HG03175 (cell line): ENCODE results near the gene TAS1R3.

Experiments
- ATAC-seq: cut with Tn5 transposase; IDR thresholded peaks from one replicate; pipeline ENCODE4 v1.9.1; 2021; ENCODE audit warnings: mild to moderate bottlenecking, moderate library complexity; ENCODE audit not compliant: unreplicated experiment

Gene TAS1R3

DNA sequence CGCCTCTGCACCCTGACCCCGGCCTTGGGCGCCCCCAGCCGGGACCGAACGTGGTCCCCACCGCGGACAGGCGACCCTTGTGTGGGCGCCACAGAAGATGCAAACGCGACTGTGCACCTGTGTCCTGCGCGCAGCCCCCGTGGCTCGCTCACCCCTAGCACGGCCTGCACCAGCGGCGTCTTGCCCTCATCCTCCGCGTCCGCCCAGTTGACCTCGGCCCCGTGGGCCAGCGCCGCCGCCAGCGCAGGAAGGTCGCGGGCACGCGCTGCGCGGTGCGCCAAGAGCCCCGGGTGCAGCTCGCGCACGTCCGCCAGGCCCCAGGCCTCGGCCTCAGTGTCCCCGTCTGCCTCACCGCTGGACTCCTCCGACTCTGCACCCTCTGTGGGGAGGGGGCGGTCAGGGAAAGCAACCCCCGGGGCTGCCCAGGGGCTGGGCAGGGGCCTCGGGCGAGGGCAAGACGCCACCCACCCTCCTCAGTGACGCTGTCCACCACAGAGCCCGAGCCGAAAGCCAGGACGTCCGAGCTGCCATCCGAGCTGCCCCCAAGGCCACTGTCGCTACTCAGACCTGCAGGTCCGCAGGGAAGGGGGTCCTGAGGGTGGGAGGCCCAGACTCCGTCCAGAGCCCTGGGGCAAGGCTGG lies 36.7 kb upstream of the TAS1R3 start:
- no peak for ATAC-seq

DNA sequence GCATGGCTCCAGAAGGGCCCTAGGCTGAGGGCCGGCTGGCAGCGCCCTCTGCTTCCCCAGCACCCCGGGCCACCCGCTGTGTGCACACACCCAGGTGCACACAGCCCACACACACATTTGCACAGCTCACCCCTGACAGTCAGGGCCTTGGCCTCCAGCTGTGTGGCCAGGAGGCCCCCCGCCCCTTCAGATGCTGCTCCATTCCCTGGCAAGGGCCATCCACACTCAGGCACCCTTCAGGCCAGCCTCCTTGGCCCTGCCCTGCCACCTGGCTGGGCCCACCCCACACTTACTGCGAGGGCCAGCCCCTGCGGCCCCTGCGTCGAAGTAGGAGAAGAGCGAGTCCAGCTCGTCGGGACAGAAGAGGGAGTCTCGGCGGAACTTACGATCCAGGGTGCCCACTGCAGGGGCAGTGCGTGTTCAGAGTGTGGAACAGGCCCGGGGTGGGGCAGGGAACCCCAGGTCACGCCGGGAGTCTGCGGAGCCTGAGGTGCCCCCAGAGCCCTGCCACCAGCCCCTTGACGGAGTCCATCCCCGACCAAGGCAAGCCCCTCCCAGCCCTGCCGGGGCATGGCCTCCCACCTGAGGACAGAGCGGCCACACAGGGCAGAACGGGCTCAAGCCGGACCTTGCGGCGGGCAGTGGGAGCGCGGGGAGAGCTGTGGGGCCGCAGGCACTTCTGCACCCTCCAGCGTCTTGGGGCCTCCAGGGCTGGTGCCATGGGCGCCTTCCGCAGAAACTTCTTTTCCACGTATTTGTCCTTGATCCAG lies 35.7 kb upstream of the TAS1R3 start:
- ATAC-seq, result no peak

DNA sequence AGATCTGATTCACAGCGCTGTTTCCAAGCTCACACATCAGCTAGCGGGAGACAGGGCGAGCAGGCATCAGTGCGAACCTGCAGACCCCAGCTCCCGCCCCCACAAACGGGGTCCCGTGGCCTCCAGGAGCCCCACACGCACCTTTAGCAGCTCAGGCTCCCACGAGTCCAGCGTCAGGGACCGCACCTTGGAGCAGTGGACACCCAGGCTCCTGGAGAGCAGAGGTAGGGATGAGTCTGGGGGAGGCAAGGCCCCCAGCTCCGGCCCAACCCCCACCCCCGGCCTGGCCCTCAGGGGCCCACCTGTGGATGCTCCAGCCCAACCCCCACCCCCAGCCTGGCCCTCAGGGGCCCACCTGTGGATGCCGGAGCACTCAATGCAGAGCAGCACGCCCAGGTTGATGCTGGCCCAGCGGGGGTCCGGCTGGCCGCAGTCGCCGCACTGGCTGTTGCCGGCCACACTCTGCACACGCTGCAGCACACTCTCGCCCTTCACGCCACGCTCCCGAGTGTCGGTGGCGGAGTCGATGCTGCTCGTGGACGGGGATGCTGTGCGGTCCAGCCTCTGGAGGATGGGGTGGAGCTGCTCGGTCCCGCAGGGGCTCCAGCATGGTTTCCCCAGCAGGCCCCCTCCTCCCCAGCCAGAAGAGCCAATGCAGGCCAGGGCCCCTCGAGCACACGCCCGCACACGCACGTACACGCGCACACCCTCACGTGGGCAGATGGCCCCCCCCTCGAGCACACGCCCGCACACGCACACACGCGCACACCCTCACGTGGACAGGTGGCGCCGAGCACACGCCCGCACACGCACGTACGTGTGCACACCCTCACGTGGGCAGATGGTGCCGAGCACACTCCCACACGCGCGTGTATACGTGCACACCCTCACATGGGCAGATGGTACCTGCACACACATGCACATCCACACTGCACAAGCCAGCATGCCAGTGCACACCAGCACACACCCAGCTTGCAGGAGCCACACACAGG lies 34.7 kb upstream of the TAS1R3 start:
- no peak for ATAC-seq

DNA sequence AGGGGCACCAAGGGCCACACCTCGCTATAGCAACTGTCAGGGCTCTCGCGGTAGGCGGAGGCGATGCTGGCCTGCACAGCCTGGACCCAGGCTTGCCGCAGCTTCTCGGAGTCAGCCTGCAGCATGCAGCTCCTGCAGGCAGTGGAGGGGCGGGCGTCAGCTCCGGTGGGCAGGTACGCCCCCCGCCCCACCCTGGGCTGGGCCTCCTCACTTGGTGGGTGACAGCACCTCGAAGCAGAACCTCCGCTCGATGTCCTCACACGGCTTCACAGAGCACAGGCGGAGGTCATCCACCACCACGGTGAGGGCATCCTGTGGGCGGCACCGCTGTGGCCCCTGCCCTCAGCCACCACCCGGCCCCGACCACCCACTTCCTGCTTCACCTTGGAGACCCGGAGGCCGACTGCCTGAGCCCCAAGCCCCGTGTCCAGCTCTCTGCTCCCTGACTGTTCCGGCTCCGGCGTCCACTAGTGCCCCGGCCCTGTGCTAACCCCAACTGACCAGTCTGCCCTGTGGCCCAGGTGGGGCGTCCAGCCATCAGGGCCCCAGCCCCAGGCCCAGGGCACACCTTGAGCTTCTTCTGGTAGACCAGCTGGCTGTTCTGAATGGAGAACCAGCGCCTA lies 33.2 kb upstream of the TAS1R3 start:
- ATAC-seq, result no peak

DNA sequence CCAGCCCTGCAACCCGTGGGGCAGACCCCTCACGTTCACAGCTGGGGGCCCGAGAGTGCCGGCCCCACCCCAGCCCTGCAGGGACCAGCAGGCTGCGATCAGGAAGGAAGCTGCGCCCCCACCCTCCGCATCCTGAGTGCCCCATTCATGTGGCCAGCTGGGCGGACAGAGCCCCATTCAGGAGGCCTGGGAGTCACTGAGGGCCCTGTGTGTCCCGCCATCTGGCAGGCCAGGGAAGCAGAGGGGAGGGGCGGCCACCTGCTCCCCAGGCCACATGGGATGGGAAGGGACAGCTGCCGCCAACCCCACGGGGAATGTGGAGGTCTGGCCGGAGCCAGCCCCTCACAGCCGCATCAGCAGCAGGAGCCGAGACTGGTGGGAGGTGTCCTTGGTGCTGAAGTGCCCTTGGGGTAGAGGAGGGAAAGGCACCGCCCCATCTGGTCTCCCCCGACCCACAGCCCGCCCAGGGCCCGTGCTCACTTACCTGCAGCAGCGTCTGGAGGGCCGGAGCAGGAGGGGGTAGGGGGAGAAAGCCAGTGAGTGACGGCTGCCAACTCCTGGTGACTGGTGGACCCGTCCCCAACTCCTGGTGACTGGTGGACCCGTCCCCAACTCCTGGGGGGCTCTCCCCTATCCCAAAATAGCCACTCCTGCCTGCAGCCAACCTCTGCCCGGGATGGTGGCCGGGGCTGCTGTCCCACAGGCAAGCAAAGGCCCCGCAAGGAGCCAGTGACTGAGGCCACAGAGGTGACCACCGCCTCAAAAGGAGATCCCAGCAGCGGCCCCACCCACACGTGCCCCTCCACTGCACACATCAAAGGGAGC lies 32.0 kb upstream of the TAS1R3 start:
- ATAC-seq, result no peak

DNA sequence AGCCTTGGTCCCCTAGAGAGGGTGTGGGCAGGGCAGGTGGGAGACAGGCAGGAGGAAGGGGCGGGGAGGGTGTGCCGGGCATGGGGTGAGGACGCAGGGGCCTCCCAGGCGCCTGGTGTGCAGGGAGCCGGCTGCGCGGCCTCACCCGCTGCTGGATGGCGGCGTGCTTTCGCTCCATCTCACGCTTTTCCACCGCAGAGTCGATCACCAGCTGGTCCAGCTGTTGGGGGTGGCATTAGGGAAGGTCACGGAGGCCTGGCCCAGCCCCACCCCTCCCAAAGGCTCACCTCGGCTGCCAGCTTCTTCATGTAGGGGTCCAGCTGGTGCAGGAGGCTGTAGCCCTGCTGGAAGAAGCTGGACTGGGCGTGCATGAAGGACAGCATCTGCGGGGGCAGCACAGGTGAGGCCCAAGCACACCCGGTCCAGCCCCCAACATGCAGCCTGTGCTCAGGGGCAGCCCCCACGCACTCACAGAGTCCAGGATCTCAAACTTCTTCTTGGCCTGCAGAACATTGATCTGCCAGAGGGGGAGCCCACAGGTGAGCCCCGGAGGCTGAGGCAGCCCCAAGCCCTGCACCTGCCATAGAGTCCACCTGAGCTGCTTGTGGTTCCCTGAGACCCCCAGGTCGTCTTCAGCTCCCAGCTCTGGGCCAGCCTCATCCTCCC lies 31.3 kb upstream of the TAS1R3 start:
- no peak for ATAC-seq

DNA sequence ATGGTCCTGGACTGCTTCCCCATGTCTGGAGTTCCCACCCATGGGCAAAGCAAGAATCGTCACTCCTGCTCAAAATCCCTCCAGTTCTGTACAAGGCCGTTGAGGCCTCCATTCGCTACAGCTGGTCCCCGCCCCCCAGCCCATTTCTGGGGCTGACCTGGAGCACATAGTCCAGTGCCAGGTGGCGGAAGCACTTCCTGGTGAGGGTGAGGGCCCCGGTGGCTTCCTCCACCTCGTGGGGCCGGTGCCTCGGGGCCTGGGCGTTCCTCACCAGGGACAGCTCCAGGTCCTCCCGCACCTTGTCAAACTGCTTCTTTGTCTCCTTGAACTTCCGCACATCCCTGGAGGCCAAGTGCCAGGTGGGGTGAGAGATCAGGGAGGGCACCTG lies 30.7 kb upstream of the TAS1R3 start:
- no peak for ATAC-seq

DNA sequence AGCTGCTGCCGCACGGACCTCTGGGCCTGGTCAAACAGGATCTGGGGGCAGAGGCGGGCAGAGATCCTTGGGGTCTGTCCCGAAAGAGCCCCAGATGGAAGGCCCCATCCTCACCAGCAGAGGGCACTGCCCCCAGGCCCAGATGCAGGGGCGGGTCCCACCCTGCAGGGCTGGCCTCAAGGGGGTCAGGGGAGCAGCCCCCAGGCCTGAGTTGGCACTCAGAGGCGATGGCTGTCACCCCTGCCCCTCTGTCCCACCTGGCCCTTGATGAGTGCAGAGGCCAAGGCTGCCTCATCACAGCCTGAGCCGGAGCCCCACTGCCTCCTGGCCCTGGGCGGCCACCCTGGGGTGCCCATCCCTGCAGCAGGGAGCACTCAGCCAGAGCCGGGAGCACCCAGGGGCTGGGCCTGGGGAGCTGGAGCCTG lies 29.1 kb upstream of the TAS1R3 start:
- ATAC-seq, result no peak

DNA sequence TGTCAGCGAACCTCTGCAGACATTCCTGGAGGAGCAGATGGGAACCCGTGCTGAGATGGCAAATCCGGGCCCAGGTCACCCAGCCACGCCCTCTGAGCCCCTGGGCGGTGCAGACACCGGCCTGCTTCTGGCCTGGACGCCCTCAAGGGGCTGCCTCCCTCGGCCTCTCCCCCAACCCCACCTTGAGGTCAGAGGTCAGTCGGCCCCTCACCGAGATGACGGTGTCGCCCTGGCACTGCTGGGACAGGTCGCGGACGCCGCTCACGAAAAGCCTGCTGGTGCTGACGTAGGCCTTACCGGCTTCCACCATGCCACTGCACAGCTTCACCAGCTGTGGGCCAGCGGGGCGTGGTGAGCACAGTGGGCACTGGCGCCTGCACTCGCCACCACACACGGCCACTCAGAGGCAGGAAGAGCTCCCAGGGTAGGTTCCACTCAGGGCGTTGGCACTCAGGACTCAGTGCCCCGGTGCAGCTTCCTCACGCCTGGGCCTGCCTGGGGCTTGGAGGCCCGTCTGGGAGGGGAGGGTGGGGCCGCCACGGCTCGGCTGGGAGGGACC lies 28.1 kb upstream of the TAS1R3 start:
- ATAC-seq, result no peak

DNA sequence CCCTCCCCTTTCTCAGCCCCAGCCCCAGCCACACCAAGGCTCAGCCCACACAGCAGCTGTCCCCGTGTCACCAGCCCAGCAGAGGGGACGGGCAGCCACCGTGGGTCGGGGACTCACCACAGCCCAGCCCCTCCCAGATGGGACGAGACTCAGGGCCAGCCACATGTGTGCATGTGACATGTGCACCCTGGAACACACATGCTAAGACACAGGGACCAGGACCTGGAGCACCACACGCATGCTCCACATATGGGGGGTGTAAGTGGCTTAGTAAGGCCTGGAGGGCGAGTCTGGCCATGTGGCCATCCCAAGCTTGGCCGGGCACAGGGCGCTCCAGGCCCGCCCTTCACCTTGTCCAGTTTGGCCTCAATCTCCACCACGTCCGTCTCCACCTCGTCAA lies 27.3 kb upstream of the TAS1R3 start:
- ATAC-seq, result no peak

DNA sequence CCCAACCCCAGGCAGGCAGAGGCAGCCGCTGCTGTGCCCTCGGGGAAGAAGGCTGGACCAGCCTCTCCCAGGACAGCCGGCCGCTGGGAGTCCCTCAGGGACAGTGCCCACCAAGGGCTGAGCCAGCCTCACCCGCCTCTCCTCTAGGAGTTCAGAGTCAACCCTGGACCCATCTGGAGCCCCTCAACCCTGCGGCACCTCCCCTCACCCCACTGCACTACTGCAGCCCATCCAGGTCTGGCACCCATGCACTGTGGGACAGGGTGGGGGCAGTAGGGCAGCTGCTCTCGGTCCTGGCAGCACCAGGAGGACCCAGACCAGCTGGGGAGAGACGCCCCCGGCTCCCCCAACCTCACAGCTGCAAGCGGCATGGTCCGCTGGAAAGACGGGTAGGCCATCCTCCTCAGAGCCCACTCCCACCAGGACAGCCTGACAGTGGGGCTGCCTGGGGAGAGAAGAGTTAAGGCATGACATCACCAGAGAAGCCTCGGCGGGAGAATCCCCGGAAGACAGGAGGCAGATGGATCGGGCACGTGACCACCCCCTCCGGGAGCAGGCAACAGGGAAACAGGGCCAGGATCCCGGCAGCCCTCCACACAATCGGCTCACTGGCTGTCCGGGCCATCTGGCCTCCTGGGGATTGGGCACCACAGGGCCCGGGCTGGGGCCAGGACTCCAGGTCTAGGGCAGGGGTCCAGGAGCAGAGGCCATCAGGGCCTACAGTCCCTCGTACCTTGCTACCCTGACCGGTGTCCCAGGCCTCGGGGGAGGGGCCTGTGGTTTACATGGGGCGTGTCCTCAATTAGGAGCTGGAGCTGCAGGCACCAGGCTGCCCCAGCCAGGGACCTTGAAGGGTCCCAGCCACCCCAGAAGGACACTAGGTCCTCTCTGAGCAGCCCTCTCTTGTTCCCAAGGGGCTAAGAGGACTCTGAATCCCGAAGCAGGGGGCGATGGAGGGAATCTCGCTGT lies 26.5 kb upstream of the TAS1R3 start:
- ATAC-seq, result no peak

DNA sequence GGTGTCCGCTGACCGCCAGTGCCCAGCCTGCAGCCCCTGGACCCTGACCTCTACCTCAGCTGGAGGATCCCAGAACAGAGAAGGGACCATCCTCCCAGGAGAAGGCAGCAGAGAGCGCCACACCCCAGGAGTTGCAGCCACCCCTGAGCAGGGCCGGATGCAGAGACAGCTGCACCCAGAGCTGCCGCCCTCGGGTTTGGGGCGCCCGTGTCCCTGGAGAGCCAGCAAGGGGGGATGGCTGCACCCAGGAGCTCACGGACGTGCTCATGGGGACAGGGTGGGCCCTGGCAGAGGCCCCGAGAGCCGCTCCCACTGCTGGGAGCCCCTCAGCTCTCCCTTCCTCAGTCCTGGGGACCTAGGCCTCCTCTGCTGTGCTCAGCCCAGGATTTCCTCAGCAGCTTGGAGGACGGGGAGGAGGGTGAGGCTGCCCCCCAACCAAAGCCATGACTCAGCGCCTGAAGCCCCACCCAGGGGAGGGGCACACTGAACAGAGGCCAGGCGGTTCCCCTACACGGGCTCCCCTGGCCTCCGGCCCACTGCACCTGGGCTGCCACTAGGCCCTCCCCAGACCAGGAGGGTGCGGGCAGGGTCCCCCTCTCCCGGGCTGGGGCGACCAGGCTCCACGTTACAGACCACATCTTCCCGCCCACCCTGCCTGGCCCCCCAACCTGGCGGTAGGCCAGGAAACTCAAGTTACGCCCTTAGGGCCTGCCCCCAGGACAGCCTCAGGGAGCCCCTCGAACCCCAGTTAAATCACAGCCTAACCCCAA lies 25.6 kb upstream of the TAS1R3 start:
- no peak for ATAC-seq

DNA sequence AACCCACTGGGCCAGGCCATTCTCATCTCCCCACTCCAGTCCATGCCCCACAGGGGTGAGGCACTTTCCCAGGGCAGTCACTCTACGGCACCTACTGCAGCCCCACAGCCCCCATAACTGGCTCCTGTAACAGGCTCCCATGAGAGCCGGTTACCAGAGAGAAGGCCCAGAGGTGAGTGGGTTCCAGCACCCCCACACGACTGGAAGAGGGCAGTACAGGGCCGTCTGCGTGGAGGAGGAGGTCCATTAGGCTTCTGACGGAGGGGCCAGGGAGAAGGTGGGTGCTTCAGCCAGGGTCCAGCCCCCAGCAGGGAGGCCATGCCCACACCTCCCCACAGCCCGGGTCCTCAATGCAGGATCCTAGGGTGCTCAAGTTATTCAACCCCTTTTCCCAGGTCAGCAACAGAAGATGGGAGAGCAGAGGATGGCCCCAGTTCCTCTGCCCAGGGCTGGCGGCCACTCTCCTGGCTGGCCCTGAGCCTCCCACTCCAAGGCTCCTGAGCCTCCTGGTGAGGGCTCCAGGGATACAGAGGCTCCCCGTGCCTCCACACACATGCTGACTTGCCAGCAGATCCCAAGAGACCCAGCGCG lies 24.9 kb upstream of the TAS1R3 start:
- no peak for ATAC-seq

DNA sequence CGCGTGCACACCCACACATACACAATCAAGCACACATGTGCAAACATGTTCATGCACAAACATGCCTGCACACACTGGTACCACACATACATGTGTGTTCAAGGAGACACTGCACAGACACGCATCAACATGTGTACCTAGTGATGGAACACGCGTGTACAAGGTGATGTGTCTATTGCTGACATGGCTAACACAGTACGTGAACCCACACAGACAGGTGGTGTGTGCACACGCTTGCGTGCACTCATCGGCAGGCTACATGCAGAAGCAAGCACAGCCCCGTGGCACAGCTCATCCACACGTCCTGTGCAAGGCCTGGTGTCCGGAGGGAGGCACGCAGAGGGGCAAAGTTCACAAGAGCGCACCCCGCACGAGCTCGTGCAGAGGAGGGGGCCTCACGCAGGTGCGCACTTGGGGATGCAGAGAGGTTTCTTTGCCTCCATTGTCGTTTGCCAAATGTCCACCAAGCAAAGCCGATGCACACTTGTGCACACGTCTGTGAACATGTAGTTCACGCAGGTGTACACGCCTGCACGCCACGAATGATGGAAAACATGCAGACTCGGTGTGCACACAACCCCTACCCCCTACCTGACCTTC lies 24.3 kb upstream of the TAS1R3 start:
- ATAC-seq, result no peak

DNA sequence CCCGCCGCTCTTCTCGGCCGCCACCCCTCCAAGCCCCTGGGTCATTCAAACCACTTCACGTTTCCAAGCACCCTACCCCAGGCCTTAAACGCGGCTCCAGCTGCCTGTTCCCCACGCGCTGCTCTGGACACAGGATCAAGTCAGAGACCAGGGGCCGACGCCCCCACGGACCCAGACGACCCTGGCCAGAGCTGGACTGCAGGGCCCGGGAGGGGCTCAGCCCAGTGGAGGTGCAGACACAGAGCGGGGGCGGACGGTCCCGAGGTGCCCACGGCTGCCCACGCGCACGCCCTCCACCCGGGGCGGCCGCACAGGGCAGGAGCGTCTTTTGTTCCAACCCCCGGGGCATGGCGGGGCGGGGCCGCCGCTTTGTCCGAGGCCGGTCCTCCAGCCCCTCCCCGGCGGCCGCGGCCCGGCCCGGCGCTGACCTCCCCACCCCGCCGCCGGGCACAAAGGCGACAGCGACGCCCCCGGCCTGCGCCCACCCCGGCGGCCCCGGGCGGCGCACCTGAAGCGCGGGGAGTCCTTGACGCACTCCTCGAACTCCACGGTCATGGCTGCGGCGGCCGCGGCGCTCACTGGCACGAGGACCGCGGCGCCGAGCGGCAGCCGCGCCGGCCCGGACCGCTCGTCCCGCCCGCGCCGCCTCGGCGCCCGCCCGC lies 23.7 kb upstream of the TAS1R3 start:
- no peak for ATAC-seq
